ENCODE results near the gene SPTAN1. TPM values are rescaled to one million over a fixed set of nuclear protein-coding genes. Genes with fewer than 3 reads are reported as not detected.
A peak's percentile ranks its signal among the peaks of the same experiment; 100 is the strongest.

Gene SPTAN1
- total and polyA plus RNA-seq, 2 experiments from 2014 or later: 108 to 195 TPM

GRCh38 chr9:128628471-128629048 lies 76.2 kb downstream of the SPTAN1 start:
- Histone ChIP-seq H3K27me3 (ENCODE audit: insufficient read depth) (no peaks in the 10 kb centered on the region), H3K36me3 (ENCODE audit: insufficient read depth) (peaks cover 22% of the 10 kb centered on the region), H3K79me2 (replicated peaks; ENCODE audit: insufficient read depth) (no peaks in the 10 kb centered on the region), H3F3A (replicated peaks; ENCODE audit: low read depth) (no peaks in the 10 kb centered on the region), H3K9me2 (ENCODE audit: insufficient read depth) (no peaks in the 10 kb centered on the region), H3K4me2 (no peak overlapping the region), H3K27ac (ENCODE audit: low read depth) (0 out of 2 replicates have a peak overlapping the region, but pooled peaks have one; percentile 39), H3K4me3 (no peak overlapping the region), H4K20me1 (replicated peaks; ENCODE audit: insufficient read depth) (peaks cover 3% of the 10 kb centered on the region; the same call in 1 of the 2 replicates), H3K4me1 (ENCODE audit: insufficient read depth) (no peaks in the 10 kb centered on the region), H2AFZ (no peak overlapping the region)
- TF ChIP-seq ZNF331 (CRISPR knock-in tag; IDR thresholded peaks at IDR 0.05; ENCODE audit: low read depth) (no peak), ETS1 (IDR thresholded peaks at IDR 0.05) (no peak), POLR2AphosphoS5 (IDR thresholded peaks at IDR 0.05; ENCODE audit: low read depth) (no peak), EZH2phosphoT487 (IDR thresholded peaks at IDR 0.05; ENCODE audit: unreplicated experiment) (no peak), STAT1 (IDR thresholded peaks at IDR 0.05; ENCODE audit: unreplicated experiment) (no peak), CTCF (conservative IDR thresholded peaks at IDR 0.05; ENCODE audit: low read depth in 2 of 2) (no peak), NANOG (IDR thresholded peaks at IDR 0.05; ENCODE audit: borderline replicate concordance) (no peak), ZNF462 (CRISPR knock-in tag; IDR thresholded peaks at IDR 0.05) (no peak), ZNF114 (CRISPR knock-in tag; IDR thresholded peaks at IDR 0.05) (no peak), JUNB (IDR thresholded peaks at IDR 0.05; ENCODE audit: unreplicated experiment) (no peak), CREB1 (CRISPR knock-in tag; IDR thresholded peaks at IDR 0.05; ENCODE audit: low read depth) (no peak), EZH2 (IDR thresholded peaks at IDR 0.05; ENCODE audit: low read depth, unreplicated experiment) (no peak), REST (IDR thresholded peaks at IDR 0.05; ENCODE audit: unreplicated experiment) (no peak)
- ATAC-seq (peak; percentile 57), DNase-seq (ENCODE audit: low spot score) (no peak)
- no peaks in the 10 kb centered on the region for H3K4me1 Mint-ChIP-seq
- no peak overlapping the region for H3K4me3 Mint-ChIP-seq
- H3K36me3 Mint-ChIP-seq (ENCODE audit: low read depth): peaks cover 68% of the 10 kb centered on the region
- peaks cover 16% of the 10 kb centered on the region for H3K27me3 Mint-ChIP-seq (ENCODE audit: insufficient read depth, low read depth, poor library complexity)
- H3K27ac Mint-ChIP-seq: no peak overlapping the region
- H3K9me3 Mint-ChIP-seq: no peaks in the 10 kb centered on the region
